Spleen (tissue), 11 donors: ENCODE data around the gene MBNL1. TPM values are rescaled to one million over a fixed set of nuclear protein-coding genes. Genes with fewer than 3 reads are reported as not detected.

Experiments used
- DNase-seq: peaks from one replicate; pipeline ENCODE4 v3.0.0-alpha.2; 2020
- H3K27ac ChIP-seq, 8 donors: fragments of 200-600 bp; sonication (generic) in 7 of 8; 1 replicate in 4 of 8; 2 replicates in 4 of 8; pipeline versions ENCODE4 v1.5.0 to v1.8.0; 2016 to 2021; ENCODE audit warnings: inconsistent platforms in 4 of 8, mild to moderate bottlenecking in 4 of 8, moderate library complexity in 1 of 8
- H3K27me3 ChIP-seq, 7 donors: fragments of 200-600 bp; sonication (generic) in 6 of 7; replicated peaks in 1 of 7; 1 replicate in 4 of 7; 2 replicates in 3 of 7; pipeline versions ENCODE4 v1.5.0 to v1.8.0; 2016 to 2021; ENCODE audit warnings: inconsistent platforms in 3 of 7, mild to moderate bottlenecking in 1 of 7
- H3K36me3 ChIP-seq, 6 donors: fragments of 200-600 bp; sonication (generic) in 5 of 6; 1 replicate in 4 of 6; 2 replicates in 2 of 6; pipeline versions ENCODE4 v1.5.0 to v1.8.0; 2016 to 2021; ENCODE audit warnings: inconsistent platforms in 2 of 6
- H3K4me1 ChIP-seq, 6 donors: fragments of 200-600 bp; sonication (generic) in 5 of 6; 1 replicate in 3 of 6; 2 replicates in 3 of 6; pipeline versions ENCODE4 v1.5.0 to v1.8.0; 2016 to 2021; ENCODE audit warnings: inconsistent platforms in 3 of 6
- H3K4me3 ChIP-seq, 8 donors: fragments of 200-600 bp; sonication (generic) in 7 of 8; 1 replicate in 4 of 8; 2 replicates in 4 of 8; pipeline versions ENCODE4 v1.5.0 to v1.8.0; 2016 to 2021; ENCODE audit warnings: inconsistent platforms in 4 of 8, mild to moderate bottlenecking in 4 of 8, moderate library complexity in 2 of 8
- H3K9me3 ChIP-seq, 8 donors: fragments of 200-600 bp; sonication (generic) in 7 of 8; 1 replicate in 4 of 8; 2 replicates in 4 of 8; pipeline versions ENCODE4 v1.5.0 to v1.8.0; 2016 to 2021; ENCODE audit warnings: inconsistent platforms in 4 of 8
- CTCF ChIP-seq, 11 experiments: fragments of 200-600 bp in 7 of 11; fragments of 450-650 bp in 4 of 11; sonication (generic) in 4 of 11; IDR thresholded peaks in 8 of 11; conservative IDR thresholded peaks in 3 of 11; 1 replicate in 7 of 11; 2 replicates in 4 of 11; pipeline versions ENCODE4 v1.4.0 to v1.8.0; 2016 to 2021; ENCODE audit warnings: antibody characterized with exemption in 11 of 11, inconsistent platforms in 4 of 11, mild to moderate bottlenecking in 1 of 11
- POLR2A ChIP-seq, 3 donors: fragments of 450-650 bp; IDR thresholded peaks; one replicate each; pipeline ENCODE4 v1.5.1; 2017; ENCODE audit warnings: antibody characterized with exemption in 3 of 3, mild to moderate bottlenecking in 1 of 3
- POLR2AphosphoS5 ChIP-seq, 3 donors: sonication (generic); formaldehyde crosslinking; IDR thresholded peaks; one replicate each; pipeline ENCODE4 v1.5.1; 2017; ENCODE audit warnings: antibody characterized with exemption in 3 of 3
- WGBS, 5 donors: extraction: QIAGEN DNeasy Blood & Tissue Kit in 3 of 5; methylation state at CpG; one replicate each; pipeline versions ENCODE4 v1.1.5 to v1.1.7; 2013 to 2018; 5-methylcytosine and 5-hydroxymethylcytosine counted together
- intact Hi-C: fragments of 100-400 bp; cut with DNase I; formaldehyde crosslinking; loops from one replicate; pipeline ENCODE4 v1.15.0; 2023; ENCODE audit warnings: low total_unique reads
- polyA plus RNA-seq, 3 donors: library from polyadenylated mRNA; stranded (reverse); fragments of 200-250 nt; gene quantifications; one replicate each; pipeline ENCODE4 v1.2.1, GENCODE V29; 2013
- total RNA-seq, 7 donors: library from RNA; depleted of rRNA in 3 of 7; stranded (reverse); fragments of >200 nt in 3 of 7; fragmentation: NEBNext Ultra II Directional in 4 of 7; extraction: Animal tissue kit (Norgen Biotek cat#: 25700) in 4 of 7; gene quantifications; one replicate each; pipeline versions ENCODE4 v1.1.0 to v1.2.1, GENCODE V29; 2016 to 2021
- donor health status: healthy with polysubstance abuse.
- donor health status: DM: no; HTN: no; CAD: no; lungs with moderate emphysema.
- donor health status: DM: no; HTN: no; CAD: no.
- donor health status: Bipolar disorder and iron deficiency.
- donor health status: healthy.
- donor health status: DM: no; HTN: no; CAD: no.
- donor health status: DM: yes; HTN: yes; CAD: no.

The MBNL1 gene
- total and polyA plus RNA-seq, 10 donors: 64.7 to 491 (median 296) TPM

GRCh38 chr3:152328841-152329240, 60.1 kb downstream of the MBNL1 start:
- Histone ChIP-seq H3K36me3 (peaks cover 0 to 6% (median 0%) of the 10 kb centered on the region in 6 donors), H3K4me3 (no peak overlapping the region), H3K27ac (peak overlapping the region; percentile 2 to 61 (median 36)), H3K4me1 (peaks cover 41 to 100% (median 86%) of the 10 kb centered on the region in 6 donors), H3K27me3 (no peaks in the 10 kb centered on the region), H3K9me3 (no peaks in the 10 kb centered on the region)
- DNase-seq: no peak
- intact Hi-C loops: no loop called here
- WGBS, 5 donors: 33 to 59% (median 40%) methylated on average over 3 of the region's 3 CpGs
- TF ChIP-seq POLR2AphosphoS5 (IDR thresholded peaks at IDR 0.05): no peak
- TF ChIP-seq CTCF (IDR thresholded peaks at IDR 0.05 in 8 of 11, conservative IDR thresholded peaks at IDR 0.05 in 3 of 11): no peak
- TF ChIP-seq POLR2A (IDR thresholded peaks at IDR 0.05): no peak

GRCh38 chr3:152330559-152330958, 61.8 kb downstream of the MBNL1 start:
- WGBS, 5 donors: 27 to 54% (median 37%) methylated on average over 2 of the region's 2 CpGs
- TF ChIP-seq POLR2A (IDR thresholded peaks at IDR 0.05): no peak
- no peaks in the 10 kb centered on the region for H3K27me3 ChIP-seq
- intact Hi-C loops: no loop called here
- peaks cover 41 to 100% (median 91%) of the 10 kb centered on the region in 6 donors for H3K4me1 ChIP-seq
- peak overlapping the region in 7 of 8 donors; percentile 43 to 70 (median 53) for H3K27ac ChIP-seq
- peaks cover 0 to 13% (median 0%) of the 10 kb centered on the region in 6 donors for H3K36me3 ChIP-seq
- H3K9me3 ChIP-seq: no peaks in the 10 kb centered on the region
- no peak overlapping the region for H3K4me3 ChIP-seq
- no peak for DNase-seq

GRCh38 chr3:152331018-152331541, 62.4 kb downstream of the MBNL1 start:
- peaks cover 0 to 16% (median 0%) of the 10 kb centered on the region in 6 donors for H3K36me3 ChIP-seq
- WGBS, 5 donors: 36 to 57% (median 42%) methylated on average over 2 of the region's 2 CpGs
- no peak for DNase-seq
- H3K27ac ChIP-seq: peak overlapping the region in 7 of 8 donors; percentile 11 to 70 (median 53)
- no peak for TF ChIP-seq POLR2A (IDR thresholded peaks at IDR 0.05)
- peak in 1 of 3 donors; percentile 46 for TF ChIP-seq POLR2AphosphoS5 (IDR thresholded peaks at IDR 0.05)
- no peaks in the 10 kb centered on the region for H3K9me3 ChIP-seq
- H3K4me3 ChIP-seq: no peak overlapping the region
- intact Hi-C loops: no loop called here
- no peaks in the 10 kb centered on the region for H3K27me3 ChIP-seq
- peaks cover 41 to 100% (median 96%) of the 10 kb centered on the region in 6 donors for H3K4me1 ChIP-seq

- TF ChIP-seq CTCF (IDR thresholded peaks at IDR 0.05 in 8 of 11, conservative IDR thresholded peaks at IDR 0.05 in 3 of 11): no peak
- no peak for TF ChIP-seq POLR2A (IDR thresholded peaks at IDR 0.05)
- no peak for TF ChIP-seq POLR2AphosphoS5 (IDR thresholded peaks at IDR 0.05)
- H3K4me1 ChIP-seq: peaks cover 41 to 100% (median 95%) of the 10 kb centered on the region in 6 donors
- no peaks in the 10 kb centered on the region for H3K27me3 ChIP-seq
- no peaks in the 10 kb centered on the region for H3K9me3 ChIP-seq
- H3K36me3 ChIP-seq: peaks cover 0 to 16% (median 0%) of the 10 kb centered on the region in 6 donors
- DNase-seq: no peak
- WGBS, 5 donors: 19 to 51% (median 36%) methylated on average over 1 of the region's 1 CpG
- no peak overlapping the region for H3K4me3 ChIP-seq
- H3K27ac ChIP-seq: peak overlapping the region in 5 of 8 donors; percentile 46 to 70 (median 60)
- intact Hi-C loops: no loop called here
Measured at GRCh38 chr3:152331998-152332397, 63.3 kb downstream of the MBNL1 start.

GRCh38 chr3:152333928-152334327, 65.2 kb downstream of the MBNL1 start:
- Histone ChIP-seq H3K4me1 (peaks cover 31 to 99% (median 80%) of the 10 kb centered on the region in 6 donors), H3K27me3 (no peaks in the 10 kb centered on the region), H3K4me3 (no peak overlapping the region), H3K27ac (peak overlapping the region in 1 of 8 donors; percentile 66), H3K36me3 (peaks cover 0 to 31% (median 2%) of the 10 kb centered on the region in 6 donors), H3K9me3 (no peaks in the 10 kb centered on the region)
- DNase-seq: no peak
- intact Hi-C loops: no loop called here
- no peak for TF ChIP-seq POLR2A (IDR thresholded peaks at IDR 0.05)
- TF ChIP-seq POLR2AphosphoS5 (IDR thresholded peaks at IDR 0.05): no peak
- TF ChIP-seq CTCF (IDR thresholded peaks at IDR 0.05 in 8 of 11, conservative IDR thresholded peaks at IDR 0.05 in 3 of 11): no peak
- 85 to 96% (median 88%) methylated on average over 1 of the region's 1 CpG for WGBS, 5 donors
